PC-3 (cell line): ENCODE data around the gene PTP4A2.

Source experiments
- CTCF ChIP-seq: fragments of 300-600 bp; sonication (generic); conservative IDR thresholded peaks from 2 replicates; pipeline ENCODE4 v1.5.1; 2017; ENCODE audit warnings: antibody characterized with exemption, low read depth, mild to moderate bottlenecking, low read length
- EZH2 ChIP-seq: fragments of 300-600 bp; sonication (generic); IDR thresholded peaks from one replicate; pipeline ENCODE4 v1.6.1; 2017; ENCODE audit warnings: antibody characterized with exemption, mild to moderate bottlenecking, low read length; ENCODE audit not compliant: unreplicated experiment
- EZH2phosphoT487 ChIP-seq: fragments of 300-600 bp; sonication (generic); IDR thresholded peaks from 2 replicates; pipeline ENCODE4 v1.6.1; 2018; ENCODE audit warnings: mild to moderate bottlenecking, antibody characterized with exemption, low read length, borderline replicate concordance

GRCh38 chr1:31961536-31961935 lies 23.4 kb upstream of the PTP4A2 start:
- no peak for TF ChIP-seq CTCF
- no peak for TF ChIP-seq EZH2
- TF ChIP-seq EZH2phosphoT487: no peak
